ENCODE results near the gene FBXO36. TPM values are rescaled to one million over a fixed set of nuclear protein-coding genes. Genes with fewer than 3 reads are reported as not detected.

FBXO36 gene
- total RNA-seq: 3.7 and 4.1 TPM in 2 replicates

GRCh38 chr2:229922449-229923386 lies at the start of gene FBXO36:
Gene FBXO36, plus strand, starts transcription at chr2:229922503. Its CDS starts 11 bp downstream, at chr2:229922514.

GRCh38 chr2:229921892-229922448 lies 333 bp upstream of the FBXO36 start, which contains the start of gene TRIP12:
Gene TRIP12, minus strand, starts transcription at chr2:229922009. Its CDS starts 41,930 bp downstream, at chr2:229880079.

Other genes with a start within 250 kb of the FBXO36 start
- gene DNER, start 207.9 kb upstream of the FBXO36 start, total RNA-seq: 4.6 and 8.0 TPM in 2 replicates
- 64.4 and 81.1 TPM in 2 replicates for gene TRIP12, start 494 bp upstream of the FBXO36 start, total RNA-seq
- 0.31 and 0.34 TPM in 2 replicates for gene SLC16A14, start 146.4 kb downstream of the FBXO36 start, total RNA-seq